Lower leg skin (tissue), 4 donors: ENCODE measurements around the gene MTF1. TPM values are rescaled to one million over a fixed set of nuclear protein-coding genes. Genes with fewer than 3 reads are reported as not detected.
"Not testable (repeated sequence)": the region's sequence is repeated elsewhere in the genome, so short reads cannot be mapped to it uniquely, and the experiment has no call there.

Source experiments
- DNase-seq, 2 donors: peaks; one replicate each; pipeline ENCODE4 v3.0.0-alpha.2; 2019; ENCODE audit warnings: low spot score in 2 of 2
- H3K4me3 ChIP-seq: fragments of 200-600 bp; sonication (generic); 2 replicates; pipeline ENCODE4 v1.5.1; 2017; ENCODE audit warnings: mild to moderate bottlenecking, low read depth; ENCODE audit not compliant: poor library complexity, severe bottlenecking
- CTCF ChIP-seq, 3 donors: fragments of 450-650 bp; IDR thresholded peaks; one replicate each; pipeline ENCODE4 v1.5.1; 2016; ENCODE audit warnings: antibody characterized with exemption in 3 of 3, mild to moderate bottlenecking in 3 of 3, moderate library complexity in 2 of 3
- POLR2A ChIP-seq, 2 donors: fragments of 450-650 bp; IDR thresholded peaks; one replicate each; pipeline ENCODE4 v1.6.1; 2016 to 2017; ENCODE audit warnings: antibody characterized with exemption in 2 of 2, mild to moderate bottlenecking in 1 of 2, moderate library complexity in 1 of 2
- WGBS, 2 donors: methylation state at CpG; one replicate each; pipeline ENCODE4 v1.1.5; 2018; 5-methylcytosine and 5-hydroxymethylcytosine counted together
- intact Hi-C: fragments of 100-400 bp; cut with DNase I; formaldehyde crosslinking; loops from one replicate; pipeline ENCODE4 v1.15.0; 2023; ENCODE audit warnings: low total_unique reads
- total RNA-seq, 4 donors: library from RNA; depleted of rRNA; stranded (reverse); fragments of >200 nt; gene quantifications; one replicate each; pipeline ENCODE4 v1.1.0, GENCODE V29; 2016

MTF1 gene
- total RNA-seq, 4 donors from 2014 or later = 6.7 to 9.6 (median 7.7) TPM

- DNase-seq = no peak
- TF ChIP-seq POLR2A (IDR thresholded peaks at IDR 0.05) (no peak), CTCF (IDR thresholded peaks at IDR 0.05) (no peak)
- intact Hi-C loops = no loop called here
- 76 to 81% methylated on average over 4 of the region's 4 CpGs for WGBS, 2 donors
- no peak overlapping the region for H3K4me3 ChIP-seq
Observed at GRCh38 chr1:37776946-37777516, 82.4 kb downstream of the MTF1 start.

- intact Hi-C loops, DNase-seq, H3K4me3 ChIP-seq: not testable (repeated sequence)
Observed at GRCh38 chr1:37771440-37771839, 88.0 kb downstream of the MTF1 start.

- WGBS, 2 donors = 11 to 26% methylated on average over 2 of the region's 2 CpGs
- intact Hi-C loops = no loop called here
- TF ChIP-seq CTCF (IDR thresholded peaks at IDR 0.05) = no peak
- no peak for TF ChIP-seq POLR2A (IDR thresholded peaks at IDR 0.05)
- peak in 1 of 2 donors; percentile 13 for DNase-seq
- no peak overlapping the region for H3K4me3 ChIP-seq
Observed at GRCh38 chr1:37767488-37767887, 91.9 kb downstream of the MTF1 start.

GRCh38 chr1:37765916-37766664, 93.3 kb downstream of the MTF1 start:
- 6 to 8% methylated on average over 26 to 27 of the region's 27 CpGs for WGBS, 2 donors
- no peak for TF ChIP-seq CTCF (IDR thresholded peaks at IDR 0.05)
- no peak for TF ChIP-seq POLR2A (IDR thresholded peaks at IDR 0.05)
- peak in 1 of 2 donors; percentile 75 for DNase-seq
- intact Hi-C loops = no loop called here
- H3K4me3 ChIP-seq = no peak overlapping the region

- intact Hi-C loops = no loop called here
- TF ChIP-seq CTCF (IDR thresholded peaks at IDR 0.05) = no peak
- TF ChIP-seq POLR2A (IDR thresholded peaks at IDR 0.05) = no peak
- peak in 1 of 2 donors; percentile 73 for DNase-seq
- 3 to 5% methylated on average over 18 to 32 of the region's 33 CpGs for WGBS, 2 donors
- no peak within 1 kb of the TSS for H3K4me3 ChIP-seq
Observed at GRCh38 chr1:37764888-37765441, 94.4 kb downstream of the MTF1 start, which contains the start of gene EPHA10. Gene EPHA10, minus strand, starts transcription at chr1:37765120. Its CDS starts 54 bp downstream, at chr1:37765066.

GRCh38 chr1:37764414-37764825, 95.0 kb downstream of the MTF1 start:
- intact Hi-C loops = no loop called here
- WGBS, 2 donors = 6 to 12% methylated on average over 29 of the region's 29 CpGs
- TF ChIP-seq CTCF (IDR thresholded peaks at IDR 0.05) (no peak), POLR2A (IDR thresholded peaks at IDR 0.05) (no peak)
- DNase-seq = peak in 1 of 2 donors; percentile 69
- no peak overlapping the region for H3K4me3 ChIP-seq
